ENCODE data around the gene HAND1. TPM values are rescaled to one million over a fixed set of nuclear protein-coding genes. Genes with fewer than 3 reads are reported as not detected.

Gene HAND1
- not detected in 2 replicates for total RNA-seq (2014; rRNA removed; shearing (Covaris generic); ENCODE audit: low replicate concordance)

GRCh38 chr5:154478224-154478565 lies at the start of gene HAND1:
Gene HAND1, minus strand, starts transcription at chr5:154478227. Its CDS starts 219 bp downstream, at chr5:154478008.
- H3K4me2 ChIP-seq (ENCODE audit: low read depth, low read length, poor library complexity, severe bottlenecking), result no peak within 1 kb of the TSS
- no peak within 1 kb of the TSS for H2AFZ ChIP-seq (ENCODE audit: low read length)

GRCh38 chr5:154526231-154527226 lies 48.5 kb upstream of the HAND1 start:
- no peak overlapping the region for H3K9ac ChIP-seq (ENCODE audit: low read length)
- H3K9me3 ChIP-seq (ENCODE audit: low read length), result no peaks in the 10 kb centered on the region
- no peaks in the 10 kb centered on the region for H3K36me3 ChIP-seq (ENCODE audit: insufficient read depth, low read length)
- no peak overlapping the region for H2AFZ ChIP-seq (ENCODE audit: low read length)
- H3K27me3 ChIP-seq (ENCODE audit: low read length), result no peaks in the 10 kb centered on the region
- no peaks in the 10 kb centered on the region for H3K4me1 ChIP-seq (ENCODE audit: low read length)
- H3K4me2 ChIP-seq (ENCODE audit: low read depth, low read length, poor library complexity, severe bottlenecking), result no peak overlapping the region
- no peaks in the 10 kb centered on the region for H3K79me2 ChIP-seq (ENCODE audit: low read length)
- no peak for DNase-seq
- H3K4me3 ChIP-seq (ENCODE audit: low read length), result no peak overlapping the region
- no peaks in the 10 kb centered on the region for H3K9me2 ChIP-seq (replicated peaks; ENCODE audit: insufficient read depth, low read length)
- no peak overlapping the region for H3K27ac ChIP-seq (ENCODE audit: low read length)
- H4K20me1 ChIP-seq (ENCODE audit: insufficient read depth, low read depth, low read length), result no peaks in the 10 kb centered on the region

More at GRCh38 chr5:154478224-154478565, at the start of gene HAND1:
- Histone ChIP-seq H3K36me3 (ENCODE audit: insufficient read depth, low read length) (no peaks in the 10 kb centered on the region), H3K4me1 (ENCODE audit: low read length) (no peaks in the 10 kb centered on the region), H3K9me2 (replicated peaks; ENCODE audit: insufficient read depth, low read length) (no peaks in the 10 kb centered on the region), H3K79me2 (ENCODE audit: low read length) (no peaks in the 10 kb centered on the region), H3K9ac (ENCODE audit: low read length) (no peak within 1 kb of the TSS), H3K9me3 (ENCODE audit: low read length) (no peaks in the 10 kb centered on the region), H3K27ac (ENCODE audit: low read length) (no peak within 1 kb of the TSS), H3K27me3 (ENCODE audit: low read length) (no peaks in the 10 kb centered on the region), H4K20me1 (ENCODE audit: insufficient read depth, low read depth, low read length) (no peaks in the 10 kb centered on the region), H3K4me3 (ENCODE audit: low read length) (no peak within 1 kb of the TSS)
- no peak for DNase-seq

GRCh38 chr5:154524859-154525258 lies 46.8 kb upstream of the HAND1 start:
- H3K4me3 ChIP-seq (ENCODE audit: low read length), result no peak overlapping the region
- no peak overlapping the region for H3K9ac ChIP-seq (ENCODE audit: low read length)
- no peaks in the 10 kb centered on the region for H3K4me1 ChIP-seq (ENCODE audit: low read length)
- H4K20me1 ChIP-seq (ENCODE audit: insufficient read depth, low read depth, low read length), result no peaks in the 10 kb centered on the region
- DNase-seq, result no peak
- no peak overlapping the region for H2AFZ ChIP-seq (ENCODE audit: low read length)
- no peaks in the 10 kb centered on the region for H3K27me3 ChIP-seq (ENCODE audit: low read length)
- H3K27ac ChIP-seq (ENCODE audit: low read length), result no peak overlapping the region
- no peaks in the 10 kb centered on the region for H3K79me2 ChIP-seq (ENCODE audit: low read length)
- no peaks in the 10 kb centered on the region for H3K9me3 ChIP-seq (ENCODE audit: low read length)
- no peaks in the 10 kb centered on the region for H3K36me3 ChIP-seq (ENCODE audit: insufficient read depth, low read length)
- H3K4me2 ChIP-seq (ENCODE audit: low read depth, low read length, poor library complexity, severe bottlenecking), result no peak overlapping the region
- no peaks in the 10 kb centered on the region for H3K9me2 ChIP-seq (replicated peaks; ENCODE audit: insufficient read depth, low read length)

- Histone ChIP-seq H3K36me3 (ENCODE audit: insufficient read depth, low read length) (no peaks in the 10 kb centered on the region), H3K4me1 (ENCODE audit: low read length) (no peaks in the 10 kb centered on the region), H3K4me3 (ENCODE audit: low read length) (no peak overlapping the region), H3K9me3 (ENCODE audit: low read length) (no peaks in the 10 kb centered on the region), H3K9ac (ENCODE audit: low read length) (no peak overlapping the region), H3K27ac (ENCODE audit: low read length) (no peak overlapping the region), H2AFZ (ENCODE audit: low read length) (no peak overlapping the region), H3K27me3 (ENCODE audit: low read length) (no peaks in the 10 kb centered on the region), H3K4me2 (ENCODE audit: low read depth, low read length, poor library complexity, severe bottlenecking) (no peak overlapping the region), H3K79me2 (ENCODE audit: low read length) (no peaks in the 10 kb centered on the region), H4K20me1 (ENCODE audit: insufficient read depth, low read depth, low read length) (no peaks in the 10 kb centered on the region), H3K9me2 (replicated peaks; ENCODE audit: insufficient read depth, low read length) (no peaks in the 10 kb centered on the region)
- no peak for DNase-seq
Measured at GRCh38 chr5:154524181-154524580, 46.2 kb upstream of the HAND1 start.

- Histone ChIP-seq H4K20me1 (ENCODE audit: insufficient read depth, low read depth, low read length) (no peaks in the 10 kb centered on the region), H2AFZ (ENCODE audit: low read length) (no peak overlapping the region), H3K27me3 (ENCODE audit: low read length) (no peaks in the 10 kb centered on the region), H3K9me3 (ENCODE audit: low read length) (no peaks in the 10 kb centered on the region), H3K79me2 (ENCODE audit: low read length) (no peaks in the 10 kb centered on the region), H3K4me2 (ENCODE audit: low read depth, low read length, poor library complexity, severe bottlenecking) (no peak overlapping the region), H3K9me2 (replicated peaks; ENCODE audit: insufficient read depth, low read length) (no peaks in the 10 kb centered on the region), H3K9ac (ENCODE audit: low read length) (no peak overlapping the region), H3K4me3 (ENCODE audit: low read length) (no peak overlapping the region), H3K36me3 (ENCODE audit: insufficient read depth, low read length) (no peaks in the 10 kb centered on the region), H3K4me1 (ENCODE audit: low read length) (no peaks in the 10 kb centered on the region), H3K27ac (ENCODE audit: low read length) (no peak overlapping the region)
- no peak for DNase-seq
Measured at GRCh38 chr5:154523709-154524108, 45.7 kb upstream of the HAND1 start.

GRCh38 chr5:154523104-154523503 lies 45.1 kb upstream of the HAND1 start:
- H3K4me2 ChIP-seq (ENCODE audit: low read depth, low read length, poor library complexity, severe bottlenecking), result no peak overlapping the region
- no peaks in the 10 kb centered on the region for H4K20me1 ChIP-seq (ENCODE audit: insufficient read depth, low read depth, low read length)
- no peak for DNase-seq
- H3K9me2 ChIP-seq (replicated peaks; ENCODE audit: insufficient read depth, low read length), result no peaks in the 10 kb centered on the region
- H3K4me1 ChIP-seq (ENCODE audit: low read length), result no peaks in the 10 kb centered on the region
- no peak overlapping the region for H3K27ac ChIP-seq (ENCODE audit: low read length)
- no peak overlapping the region for H2AFZ ChIP-seq (ENCODE audit: low read length)
- no peaks in the 10 kb centered on the region for H3K27me3 ChIP-seq (ENCODE audit: low read length)
- H3K79me2 ChIP-seq (ENCODE audit: low read length), result no peaks in the 10 kb centered on the region
- H3K9ac ChIP-seq (ENCODE audit: low read length), result no peak overlapping the region
- H3K9me3 ChIP-seq (ENCODE audit: low read length), result no peaks in the 10 kb centered on the region
- H3K36me3 ChIP-seq (ENCODE audit: insufficient read depth, low read length), result no peaks in the 10 kb centered on the region
- no peak overlapping the region for H3K4me3 ChIP-seq (ENCODE audit: low read length)

- no peak overlapping the region for H3K4me3 ChIP-seq (ENCODE audit: low read length)
- no peak overlapping the region for H3K4me2 ChIP-seq (ENCODE audit: low read depth, low read length, poor library complexity, severe bottlenecking)
- H4K20me1 ChIP-seq (ENCODE audit: insufficient read depth, low read depth, low read length), result no peaks in the 10 kb centered on the region
Measured at GRCh38 chr5:154522284-154522683, 44.3 kb upstream of the HAND1 start.

GRCh38 chr5:154521756-154522155 lies 43.7 kb upstream of the HAND1 start:
- Histone ChIP-seq H3K9me3 (ENCODE audit: low read length) (no peaks in the 10 kb centered on the region), H3K9me2 (replicated peaks; ENCODE audit: insufficient read depth, low read length) (no peaks in the 10 kb centered on the region), H2AFZ (ENCODE audit: low read length) (no peak overlapping the region), H3K27ac (ENCODE audit: low read length) (no peak overlapping the region), H4K20me1 (ENCODE audit: insufficient read depth, low read depth, low read length) (no peaks in the 10 kb centered on the region), H3K4me3 (ENCODE audit: low read length) (no peak overlapping the region), H3K79me2 (ENCODE audit: low read length) (no peaks in the 10 kb centered on the region), H3K27me3 (ENCODE audit: low read length) (no peaks in the 10 kb centered on the region), H3K36me3 (ENCODE audit: insufficient read depth, low read length) (no peaks in the 10 kb centered on the region), H3K4me2 (ENCODE audit: low read depth, low read length, poor library complexity, severe bottlenecking) (no peak overlapping the region), H3K9ac (ENCODE audit: low read length) (no peak overlapping the region), H3K4me1 (ENCODE audit: low read length) (no peaks in the 10 kb centered on the region)
- DNase-seq, result no peak

More at GRCh38 chr5:154522284-154522683, 44.3 kb upstream of the HAND1 start:
- no peaks in the 10 kb centered on the region for H3K79me2 ChIP-seq (ENCODE audit: low read length)
- H2AFZ ChIP-seq (ENCODE audit: low read length), result no peak overlapping the region
- H3K4me1 ChIP-seq (ENCODE audit: low read length), result no peaks in the 10 kb centered on the region
- no peaks in the 10 kb centered on the region for H3K9me3 ChIP-seq (ENCODE audit: low read length)
- H3K9ac ChIP-seq (ENCODE audit: low read length), result no peak overlapping the region
- no peaks in the 10 kb centered on the region for H3K27me3 ChIP-seq (ENCODE audit: low read length)
- no peaks in the 10 kb centered on the region for H3K36me3 ChIP-seq (ENCODE audit: insufficient read depth, low read length)
- H3K27ac ChIP-seq (ENCODE audit: low read length), result no peak overlapping the region
- peak; percentile 7 for DNase-seq
- H3K9me2 ChIP-seq (replicated peaks; ENCODE audit: insufficient read depth, low read length), result no peaks in the 10 kb centered on the region
